ENCODE results near the gene DAAM2.

DNA sequence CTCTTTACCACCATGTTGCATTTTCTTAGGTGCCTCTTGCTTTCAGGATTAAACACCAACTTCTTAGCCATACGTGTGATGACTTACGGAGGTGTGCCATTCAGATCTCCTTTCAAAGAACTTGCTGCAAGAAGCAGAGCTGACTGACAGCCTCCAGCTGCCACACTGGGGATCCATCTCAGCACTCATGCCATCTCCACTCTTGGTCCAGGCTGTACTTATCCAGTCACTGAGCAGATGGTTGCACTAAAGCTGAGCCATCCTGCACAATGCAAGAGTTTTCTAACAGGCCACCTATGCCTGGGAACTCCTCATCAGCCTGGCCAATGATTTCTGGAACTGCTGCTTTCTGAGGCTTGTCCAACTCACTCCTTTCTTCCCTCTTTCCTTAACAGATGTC lies 35.6 kb upstream of the DAAM2 start:
- TF ChIP-seq POLR2AphosphoS5 (IDR thresholded peaks at IDR 0.05) (no peak), POLR2A (IDR thresholded peaks at IDR 0.05) (no peak)

All from prostate gland (tissue), 1 donor.